HepG2 (cell line): Measurements from ENCODE around the gene DIS3L2. TPM values are rescaled to one million over a fixed set of nuclear protein-coding genes. Genes with fewer than 3 reads are reported as not detected.

ENCODE experiments used
- ATAC-seq: fragments of 200-7000 bp; cut with Tn5 transposase; 3 replicates; pipeline ENCODE4 v1.9.1; 2020; ENCODE audit warnings: mild to moderate bottlenecking, moderate library complexity
- BruUV-seq: library from RNA; stranded (reverse); fragments of 400-500 nt; replicated peaks from 2 replicates; lab custom pipeline; 2021; lab: Mats Ljungman, UMichigan
- CTCF ChIA-PET: fragments of 300-600 bp; formaldehyde crosslinking; extraction: SDS; loops from one replicate; lab custom pipeline; 2021; ENCODE audit warnings: low total read pairs, inconsistent platforms, low intra/inter-chr PET ratio; lab: Yijun Ruan, JAX
- POLR2A ChIA-PET: fragments of 350-600 bp; sonication (Branson Sonifier 250); formaldehyde crosslinking; loops from one replicate; lab custom pipeline; 2020; ENCODE audit warnings: antibody characterized with exemption, inconsistent platforms; lab: Yijun Ruan, JAX
- DNase-seq: peaks from one replicate; pipeline ENCODE4 v3.0.0-alpha.2; 2015; ENCODE audit warnings: low spot score
- FAIRE-seq: peaks from 3 replicates; lab custom pipeline; 2011; peaks lifted over from hg19 to GRCh38; lab: Jason Lieb, UNC
- H2AFZ ChIP-seq: one replicate; pipeline ENCODE4 v1.6.1; 2011; ENCODE audit warnings: low read length, inconsistent platforms
- H3K27ac ChIP-seq: fragments of 300-600 bp; 3 replicates; pipeline ENCODE4 v1.8.0; 2011; ENCODE audit warnings: mixed run types, mild to moderate bottlenecking, mixed read lengths, low read length, inconsistent platforms; ENCODE audit not compliant: insufficient read depth; ENCODE audit errors: extremely low read length
- H3K27me3 ChIP-seq, 2 experiments: fragments of 200-600 bp in 1 of 2; 2 replicates in 1 of 2; 3 replicates in 1 of 2; pipeline versions ENCODE4 v1.6.0 to v1.8.0; 2011; ENCODE audit warnings: low read length in 2 of 2, mild to moderate bottlenecking in 2 of 2, moderate library complexity in 2 of 2, inconsistent platforms in 1 of 2; ENCODE audit not compliant: insufficient read depth in 2 of 2, control insufficient read depth in 1 of 2
- H3K36me3 ChIP-seq, 2 experiments: fragments of 200-600 bp in 1 of 2; replicated peaks in 1 of 2; 2 replicates in 1 of 2; 3 replicates in 1 of 2; pipeline versions ENCODE4 v1.5.1 to v1.8.0; 2011; ENCODE audit warnings: low read length in 2 of 2, inconsistent platforms in 1 of 2; ENCODE audit not compliant: insufficient read depth in 2 of 2, control insufficient read depth in 1 of 2
- H3K4me1 ChIP-seq: 2 replicates; pipeline ENCODE4 v1.5.1; 2012; ENCODE audit warnings: low read length, inconsistent platforms; ENCODE audit not compliant: insufficient read depth
- H3K4me2 ChIP-seq: 2 replicates; pipeline ENCODE4 v1.6.0; 2011; ENCODE audit warnings: low read depth, low read length, inconsistent platforms
- H3K4me3 ChIP-seq, 3 experiments: fragments of 200-600 bp in 1 of 3; sonication (generic), shearing (Covaris generic) in 1 of 3; replicated peaks in 1 of 3; 2 replicates each; pipeline ENCODE4 v1.5.1; 2011 to 2016; ENCODE audit warnings: low read length in 3 of 3, inconsistent platforms in 2 of 3, low read depth in 2 of 3, mild to moderate bottlenecking in 2 of 3, control low read depth in 1 of 3, mixed read lengths in 1 of 3; ENCODE audit not compliant: insufficient read depth in 1 of 3
- H3K79me2 ChIP-seq: one replicate; pipeline ENCODE4 v1.6.1; 2011; ENCODE audit warnings: low read length, inconsistent platforms; ENCODE audit not compliant: insufficient read depth
- H3K9ac ChIP-seq: 2 replicates; pipeline ENCODE4 v1.6.0; 2011; ENCODE audit warnings: mild to moderate bottlenecking, low read depth, low read length, inconsistent platforms; ENCODE audit not compliant: insufficient read depth
- H3K9me3 ChIP-seq: 2 replicates; pipeline ENCODE4 v1.5.1; 2012; ENCODE audit warnings: mild to moderate bottlenecking, low read length
- H4K20me1 ChIP-seq: 2 replicates; pipeline ENCODE4 v1.6.0; 2011; ENCODE audit warnings: inconsistent platforms, mild to moderate bottlenecking, low read length, moderate library complexity; ENCODE audit not compliant: insufficient read depth
- CAMTA2 ChIP-seq: sonication (generic); formaldehyde crosslinking; IDR thresholded peaks from 2 replicates; pipeline ENCODE4 v1.4.0; 2020; ENCODE audit warnings: mild to moderate bottlenecking, missing genetic modification reagents, borderline replicate concordance
- CHCHD3 ChIP-seq: sonication (generic); formaldehyde crosslinking; IDR thresholded peaks from 2 replicates; pipeline ENCODE4 v1.8.0; 2022; ENCODE audit warnings: mild to moderate bottlenecking, missing genetic modification reagents, moderate library complexity
- GABPA ChIP-seq, 2 experiments: IDR thresholded peaks; 2 replicates each; pipeline ENCODE4 v1.6.1; 2011 to 2016; ENCODE audit warnings: low read depth in 2 of 2, low read length in 1 of 2, missing biosample characterization in 1 of 2, missing genetic modification characterization in 1 of 2
- MAFK ChIP-seq, 2 experiments: IDR thresholded peaks in 1 of 2; conservative IDR thresholded peaks in 1 of 2; 2 replicates each; pipeline ENCODE4 v1.6.1; 2011; ENCODE audit warnings: improper control_type of control experiment in 2 of 2, low read length in 2 of 2
- NFE2L2 ChIP-seq: fragments of 150-350 bp; IDR thresholded peaks from 2 replicates; pipeline ENCODE4 v1.6.1; 2014; ENCODE audit warnings: low read length
- NR2F2 ChIP-seq: IDR thresholded peaks from 2 replicates; pipeline ENCODE4 v1.6.1; 2012; ENCODE audit warnings: low read depth, inconsistent platforms, borderline replicate concordance
- SCMH1 ChIP-seq: sonication (generic); formaldehyde crosslinking; IDR thresholded peaks from 2 replicates; pipeline ENCODE4 v1.9.0; 2021; ENCODE audit warnings: missing genetic modification reagents, mild to moderate bottlenecking, borderline replicate concordance
- ZFP36L2 ChIP-seq: sonication (generic); formaldehyde crosslinking; IDR thresholded peaks from 2 replicates; pipeline ENCODE4 v1.4.0; 2020; ENCODE audit warnings: missing genetic modification reagents
- ZMYM3 ChIP-seq: sonication (generic); formaldehyde crosslinking; IDR thresholded peaks from 2 replicates; pipeline ENCODE4 v1.5.1; 2020; ENCODE audit warnings: mild to moderate bottlenecking, missing genetic modification reagents
- ZNF225 ChIP-seq: sonication (generic); formaldehyde crosslinking; IDR thresholded peaks from 2 replicates; pipeline ENCODE4 v1.4.0; 2020; ENCODE audit warnings: mild to moderate bottlenecking, missing genetic modification reagents
- ZNF235 ChIP-seq: sonication (generic); formaldehyde crosslinking; IDR thresholded peaks from 2 replicates; pipeline ENCODE4 v1.8.1; 2023; ENCODE audit warnings: mild to moderate bottlenecking, missing genetic modification reagents, borderline replicate concordance
- ZNF3 ChIP-seq: IDR thresholded peaks from 2 replicates; pipeline ENCODE4 v1.7.0; 2017; ENCODE audit warnings: inconsistent platforms
- ZSCAN31 ChIP-seq: sonication (generic); formaldehyde crosslinking; IDR thresholded peaks from 2 replicates; pipeline ENCODE4 v1.5.0; 2020; ENCODE audit warnings: low read depth, mild to moderate bottlenecking, missing genetic modification reagents
- WGBS: methylation state at CpG from one replicate; pipeline ENCODE4 v1.1.6; 2017; ENCODE audit warnings: low lambda C conversion rate; 5-methylcytosine and 5-hydroxymethylcytosine counted together
- in situ Hi-C: cut with HindIII; loops from 2 replicates; pipeline ENCODE4 v1.10.0; 2017; ENCODE audit warnings: low pct_unique_long_range_greater_than_20kb; ENCODE audit not compliant: extremely low pct_ligation_motif_present
- intact Hi-C: fragments of 100-400 bp; cut with micrococcal nuclease; formaldehyde crosslinking; loops from one replicate; pipeline ENCODE4 v1.10.0; 2022; ENCODE audit not compliant: unreplicated experiment
- polyA plus RNA-seq, 8 experiments: library from polyadenylated mRNA; depleted of rRNA in 3 of 8; stranded (reverse) in 7 of 8; unstranded in 1 of 8; fragments of >200 nt; fragmentation: Illumina TruSeq in 4 of 8; extraction: Trizol in 4 of 8; gene quantifications; 2 replicates each; pipeline versions ENCODE4 v1.2.1 to v1.2.3, GENCODE V29; 2011 to 2016; ENCODE audit warnings: low read depth in 4 of 8, missing spikeins in 1 of 8, mixed read lengths in 1 of 8; ENCODE audit not compliant: insufficient read depth in 1 of 8
- total RNA-seq, 5 experiments: library from RNA; depleted of rRNA; stranded (reverse); fragments of >200 nt; fragmentation: Illumina TruSeq; extraction: Trizol; gene quantifications; 2 replicates each; pipeline ENCODE4 v1.2.3, GENCODE V29; 2016; ENCODE audit warnings: low read depth in 1 of 5
- TF ChIP-seq, protein P1 (sequence below): sonication (generic); formaldehyde crosslinking; IDR thresholded peaks from 2 replicates; pipeline ENCODE4 v1.8.0; 2022; ENCODE audit warnings: low read depth, missing genetic modification reagents
- TF ChIP-seq, protein P2 (sequence below): sonication (generic); formaldehyde crosslinking; IDR thresholded peaks from 2 replicates; pipeline ENCODE4; 2020; ENCODE audit warnings: missing genetic modification reagents, mild to moderate bottlenecking, borderline replicate concordance
- TF ChIP-seq, protein P3 (sequence below): IDR thresholded peaks from 2 replicates; pipeline ENCODE4 v1.6.1; 2016

DIS3L2 gene
- total and polyA plus RNA-seq, 2 of the 13 experiments (the other 11 are each of a cell fraction or from before 2014, with no cell fraction given): 7.0 to 23.9 TPM

DNA sequence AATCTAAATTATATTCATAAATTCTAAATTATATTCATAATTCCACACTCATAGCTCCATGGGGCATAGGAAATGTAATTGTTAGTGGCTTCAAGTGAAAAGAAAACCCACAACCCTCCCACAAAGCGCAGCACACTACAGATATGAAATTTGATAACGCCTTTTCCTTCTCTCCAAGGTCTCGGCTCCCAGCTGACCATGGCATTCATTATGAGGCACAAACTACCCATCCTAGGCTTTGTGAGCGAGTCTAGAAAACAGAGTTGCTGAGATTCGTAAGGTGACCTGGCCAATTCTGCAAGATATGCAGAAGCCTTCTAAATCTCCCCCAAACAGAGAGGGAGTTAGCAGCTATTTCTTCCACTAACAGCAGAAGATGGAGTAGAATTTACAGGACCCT lies 40.7 kb upstream of the DIS3L2 start:
- Histone ChIP-seq H2AFZ (no peak overlapping the region), H3K27ac (no peak overlapping the region), H3K27me3 (peaks cover 15 to 90% of the 10 kb centered on the region in 2 experiments; a peak in 4 of 5 replicates), H3K4me1 (peaks cover 30% of the 10 kb centered on the region), H3K9ac (no peak overlapping the region), H3K79me2 (no peaks in the 10 kb centered on the region), H3K36me3 (no peaks in the 10 kb centered on the region), H4K20me1 (no peaks in the 10 kb centered on the region; the same call in 1 of the 2 replicates), H3K4me3 (no peak overlapping the region), H3K9me3 (no peaks in the 10 kb centered on the region), H3K4me2 (no peak overlapping the region)
- WGBS: 18% methylated on average over 5 of the region's 5 CpGs
- intact Hi-C loops (no loop called here), in situ Hi-C loops (loop anchor here (10.0 kb wide), 1 partner anchor 224 kb away; no protein-coding TSS in a partner anchor)
- no peak for FAIRE-seq
- ChIA-PET POLR2A (no interaction called here), CTCF (interaction anchor here (1.1 kb wide), 1 partner anchor 15 kb away, joined by 3 read pairs; no protein-coding TSS in a partner anchor)
- no peak for ATAC-seq
- no peak for TF ChIP-seq NFE2L2
- no peak for TF ChIP-seq MAFK (conservative IDR thresholded peaks at IDR 0.05 in 1 of 2, IDR thresholded peaks at IDR 0.05 in 1 of 2; ENCODE audit: low read length in 2 of 2)
- TF ChIP-seq ZNF3 (CRISPR knock-in tag): no peak
- TF ChIP-seq SCMH1 (CRISPR knock-in tag): no peak
- TF ChIP-seq, protein P1, sequence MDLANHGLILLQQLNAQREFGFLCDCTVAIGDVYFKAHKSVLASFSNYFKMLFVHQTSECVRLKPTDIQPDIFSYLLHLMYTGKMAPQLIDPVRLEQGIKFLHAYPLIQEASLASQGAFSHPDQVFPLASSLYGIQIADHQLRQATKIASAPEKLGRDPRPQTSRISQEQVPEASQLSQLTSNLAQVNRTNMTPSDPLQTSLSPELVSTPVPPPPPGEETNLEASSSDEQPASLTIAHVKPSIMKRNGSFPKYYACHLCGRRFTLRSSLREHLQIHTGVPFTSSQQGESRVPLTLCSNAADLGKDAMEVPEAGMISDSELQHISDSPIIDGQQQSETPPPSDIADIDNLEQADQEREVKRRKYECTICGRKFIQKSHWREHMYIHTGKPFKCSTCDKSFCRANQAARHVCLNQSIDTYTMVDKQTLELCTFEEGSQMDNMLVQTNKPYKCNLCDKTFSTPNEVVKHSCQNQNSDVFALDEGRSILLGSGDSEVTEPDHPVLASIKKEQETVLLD (CRISPR knock-in tag): no peak
- TF ChIP-seq ZSCAN31 (CRISPR knock-in tag): no peak
- TF ChIP-seq GABPA (IDR thresholded peaks at IDR 0.05; ENCODE audit: low read depth, low read length): no peak
- no peak for TF ChIP-seq GABPA (CRISPR knock-in tag; IDR thresholded peaks at IDR 0.05; ENCODE audit: low read depth)
- TF ChIP-seq NR2F2: no peak
- TF ChIP-seq ZNF235 (CRISPR knock-in tag): no peak
- TF ChIP-seq ZMYM3 (CRISPR knock-in tag): no peak
- TF ChIP-seq, protein P2, sequence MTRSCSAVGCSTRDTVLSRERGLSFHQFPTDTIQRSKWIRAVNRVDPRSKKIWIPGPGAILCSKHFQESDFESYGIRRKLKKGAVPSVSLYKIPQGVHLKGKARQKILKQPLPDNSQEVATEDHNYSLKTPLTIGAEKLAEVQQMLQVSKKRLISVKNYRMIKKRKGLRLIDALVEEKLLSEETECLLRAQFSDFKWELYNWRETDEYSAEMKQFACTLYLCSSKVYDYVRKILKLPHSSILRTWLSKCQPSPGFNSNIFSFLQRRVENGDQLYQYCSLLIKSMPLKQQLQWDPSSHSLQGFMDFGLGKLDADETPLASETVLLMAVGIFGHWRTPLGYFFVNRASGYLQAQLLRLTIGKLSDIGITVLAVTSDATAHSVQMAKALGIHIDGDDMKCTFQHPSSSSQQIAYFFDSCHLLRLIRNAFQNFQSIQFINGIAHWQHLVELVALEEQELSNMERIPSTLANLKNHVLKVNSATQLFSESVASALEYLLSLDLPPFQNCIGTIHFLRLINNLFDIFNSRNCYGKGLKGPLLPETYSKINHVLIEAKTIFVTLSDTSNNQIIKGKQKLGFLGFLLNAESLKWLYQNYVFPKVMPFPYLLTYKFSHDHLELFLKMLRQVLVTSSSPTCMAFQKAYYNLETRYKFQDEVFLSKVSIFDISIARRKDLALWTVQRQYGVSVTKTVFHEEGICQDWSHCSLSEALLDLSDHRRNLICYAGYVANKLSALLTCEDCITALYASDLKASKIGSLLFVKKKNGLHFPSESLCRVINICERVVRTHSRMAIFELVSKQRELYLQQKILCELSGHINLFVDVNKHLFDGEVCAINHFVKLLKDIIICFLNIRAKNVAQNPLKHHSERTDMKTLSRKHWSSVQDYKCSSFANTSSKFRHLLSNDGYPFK (CRISPR knock-in tag): no peak
- TF ChIP-seq CHCHD3 (CRISPR knock-in tag): no peak
- TF ChIP-seq ZNF225: no peak
- TF ChIP-seq ZFP36L2 (CRISPR knock-in tag): no peak
- no peak for TF ChIP-seq CAMTA2
- TF ChIP-seq, protein P3, sequence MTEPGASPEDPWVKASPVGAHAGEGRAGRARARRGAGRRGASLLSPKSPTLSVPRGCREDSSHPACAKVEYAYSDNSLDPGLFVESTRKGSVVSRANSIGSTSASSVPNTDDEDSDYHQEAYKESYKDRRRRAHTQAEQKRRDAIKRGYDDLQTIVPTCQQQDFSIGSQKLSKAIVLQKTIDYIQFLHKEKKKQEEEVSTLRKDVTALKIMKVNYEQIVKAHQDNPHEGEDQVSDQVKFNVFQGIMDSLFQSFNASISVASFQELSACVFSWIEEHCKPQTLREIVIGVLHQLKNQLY (CRISPR knock-in tag): no peak
- BruUV-seq: no TSS peak
- no peak for DNase-seq
